Superior temporal gyrus (tissue), 1 donor: Measurements from ENCODE around the gene XPC.
"Not testable (repeated sequence)": the region's sequence is repeated elsewhere in the genome, so short reads cannot be mapped to it uniquely, and the experiment has no call there.

ENCODE experiments used
- DNase-seq: peaks from one replicate; pipeline ENCODE4 v3.0.0-alpha.2; 2016; ENCODE audit errors: extremely low spot score

The XPC gene

DNA sequence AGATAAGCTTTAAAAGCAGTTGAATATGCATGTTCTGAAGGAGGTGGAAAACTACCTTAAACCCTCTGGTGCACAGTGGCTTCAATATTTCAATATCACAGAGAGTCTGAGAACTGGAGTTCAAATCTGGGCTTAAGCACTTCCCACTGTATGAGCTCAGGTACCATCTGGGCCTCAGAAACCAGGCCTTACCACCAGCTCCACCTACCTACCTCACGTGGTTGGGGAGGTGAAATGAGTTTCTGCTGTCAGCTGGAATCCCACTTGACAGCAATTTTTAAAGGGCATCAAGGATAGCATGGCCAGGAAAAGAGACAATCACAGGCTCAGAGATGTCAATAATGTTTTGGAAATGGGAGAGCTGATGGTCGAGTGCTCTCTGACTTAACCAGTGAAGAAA, 58.8 kb downstream of the XPC start:
- no peak for DNase-seq

DNA sequence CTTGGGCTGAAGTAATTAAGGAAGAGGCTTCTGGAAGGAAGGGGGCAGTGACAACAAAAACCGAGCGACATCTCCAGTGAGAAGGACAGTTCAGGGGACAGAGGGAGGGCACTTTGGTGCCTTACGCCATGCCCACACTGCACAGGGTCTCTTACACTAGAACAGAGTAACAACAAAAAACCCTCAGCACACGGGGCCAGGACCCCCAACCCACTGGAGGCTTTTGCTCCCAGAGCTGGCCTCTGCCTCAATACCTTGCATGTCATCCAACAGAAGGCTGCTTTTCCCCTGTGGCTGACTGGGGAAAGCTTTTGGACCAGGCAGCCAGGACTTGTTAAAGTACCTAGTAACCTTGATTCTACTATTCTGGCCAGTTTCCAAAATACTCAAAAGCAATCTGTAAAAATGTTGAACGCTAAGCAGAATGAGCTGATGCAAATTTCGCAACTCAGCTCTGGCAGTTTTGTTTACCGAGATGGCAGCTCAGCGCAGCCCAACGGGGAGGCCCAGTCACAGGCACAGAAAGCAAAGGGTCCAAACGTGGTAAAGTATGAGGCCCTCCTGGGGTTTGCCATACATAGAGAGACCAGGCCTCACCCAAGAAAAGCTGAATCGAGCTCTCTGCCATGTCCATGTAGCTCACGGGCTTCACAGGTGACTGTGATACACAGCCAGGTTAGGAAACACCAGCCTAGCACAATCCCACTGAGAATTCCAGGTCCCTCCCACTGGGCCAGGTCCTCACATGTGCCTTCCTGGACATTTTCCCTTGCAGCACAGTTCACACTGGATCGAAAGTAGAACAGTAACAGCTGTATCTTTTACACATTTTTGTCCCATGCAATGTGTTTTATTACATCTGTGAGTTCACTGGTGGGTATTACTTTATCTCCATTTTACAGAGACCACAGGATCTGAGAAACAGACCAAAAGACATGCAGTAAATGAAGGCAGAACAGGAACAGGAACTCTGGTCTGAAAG, 59.7 kb downstream of the XPC start:
- no peak for DNase-seq

DNA sequence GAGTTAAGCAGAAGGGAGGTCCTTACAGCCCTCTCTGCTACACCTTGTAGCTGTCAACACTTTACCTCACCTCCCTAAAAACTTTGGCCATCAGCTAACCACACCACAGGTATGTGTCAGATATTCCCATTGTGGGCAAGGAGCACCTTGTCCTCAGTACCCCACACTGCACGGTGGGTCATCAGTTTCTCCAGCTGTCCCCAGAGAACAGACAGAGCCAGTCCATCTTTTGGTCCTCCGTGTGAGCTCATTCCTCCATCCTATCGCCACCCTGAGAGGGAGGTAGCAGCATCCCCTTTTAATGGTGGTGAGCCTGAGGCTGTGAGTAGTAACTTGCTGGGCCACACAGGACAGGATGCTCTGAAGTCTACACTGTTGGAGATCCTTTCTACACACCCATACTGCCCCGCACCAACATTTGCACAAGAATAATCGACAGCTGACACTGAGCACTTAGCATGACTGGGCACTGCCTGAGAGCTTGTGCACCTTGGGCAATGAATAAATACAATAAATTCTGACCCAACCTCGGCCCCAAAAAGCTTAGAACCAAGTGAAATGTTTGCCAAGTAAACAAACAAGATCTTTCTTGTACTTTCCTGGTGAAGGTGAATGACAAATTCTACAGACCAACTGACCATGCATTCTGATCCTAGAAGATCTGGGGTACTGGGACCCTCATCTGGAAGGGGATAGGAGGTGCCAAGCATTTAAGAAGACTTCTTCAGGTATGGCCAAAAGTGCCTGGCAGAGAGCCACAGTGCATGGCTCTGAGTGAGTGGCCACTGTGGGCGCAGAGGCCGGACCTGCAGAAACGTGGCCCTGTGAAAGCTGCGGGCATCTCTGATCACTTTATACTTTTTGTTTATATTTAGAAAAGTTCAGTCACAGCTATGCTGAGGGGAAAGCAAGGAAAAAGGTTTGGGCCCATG, 60.7 kb downstream of the XPC start:
- DNase-seq, result no peak

DNA sequence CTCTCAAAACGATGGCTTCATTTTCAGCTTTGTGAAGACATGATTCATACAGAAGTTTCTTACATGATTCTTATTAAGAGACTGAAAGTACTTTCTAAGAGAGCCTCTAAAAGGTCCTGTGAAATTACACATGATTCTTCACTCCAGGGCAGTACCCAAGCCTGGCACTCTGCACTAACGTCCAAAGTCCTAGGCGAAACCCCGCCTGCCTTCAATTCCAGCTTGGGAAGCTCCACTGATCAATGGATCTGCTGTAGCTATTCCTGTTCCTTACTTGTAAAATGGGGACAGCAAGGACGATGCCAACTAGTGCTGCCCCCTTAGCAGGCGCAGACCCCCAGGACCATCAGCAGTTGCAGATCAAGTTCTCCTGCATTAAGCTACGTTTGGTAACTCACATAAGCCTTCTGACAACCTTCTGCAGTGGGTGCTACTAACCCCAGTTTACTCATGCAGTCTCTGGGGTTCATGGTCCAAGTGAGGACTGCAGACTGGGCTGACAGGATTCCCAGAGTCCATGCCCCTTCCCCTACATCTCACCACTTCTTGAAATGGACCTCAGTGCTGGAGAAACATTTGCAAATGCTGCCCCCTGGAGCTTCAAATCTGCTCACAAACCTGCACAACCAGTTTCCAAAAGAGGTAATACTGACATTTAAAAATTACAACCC, 64.3 kb downstream of the XPC start:
- no peak for DNase-seq

DNA sequence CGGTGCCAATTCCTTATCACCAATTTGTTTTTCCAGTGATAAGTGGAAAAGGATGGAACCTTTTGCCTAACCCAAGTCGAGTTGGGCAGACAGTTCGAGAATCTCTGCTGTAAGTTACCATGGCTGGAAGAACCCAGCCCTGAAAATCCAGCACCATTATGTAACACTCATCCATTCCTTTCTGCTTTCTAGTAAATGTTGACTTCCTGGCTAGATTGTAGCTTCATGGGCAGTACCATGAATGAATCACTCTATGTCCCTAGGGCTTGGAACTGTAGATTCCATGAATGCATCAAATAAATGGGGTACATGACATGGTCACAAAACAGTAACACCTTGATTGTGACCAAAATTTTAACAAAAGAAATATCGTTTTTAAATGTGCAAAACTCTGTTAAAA, 67.7 kb downstream of the XPC start:
- DNase-seq, result no peak

DNA sequence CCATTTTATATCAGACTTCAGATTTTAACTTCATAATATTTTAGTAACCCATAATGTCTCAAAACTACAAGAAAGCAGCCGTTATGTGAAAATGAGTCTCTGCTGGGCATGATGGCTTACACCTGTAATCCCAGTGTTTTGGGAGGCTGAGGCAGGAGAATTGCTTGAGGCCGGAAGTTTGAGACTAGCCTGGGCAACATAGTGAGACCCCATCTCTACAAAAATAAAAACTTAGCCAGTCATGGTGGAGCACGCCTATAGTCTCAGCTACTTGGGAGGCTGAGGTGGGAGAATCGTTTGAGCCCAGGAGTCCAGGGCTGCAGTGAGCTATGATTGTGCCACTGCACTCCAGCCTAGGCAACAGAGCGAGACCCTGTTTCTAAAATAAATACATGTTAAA, 68.6 kb downstream of the XPC start:
- not testable (repeated sequence) for DNase-seq

DNA sequence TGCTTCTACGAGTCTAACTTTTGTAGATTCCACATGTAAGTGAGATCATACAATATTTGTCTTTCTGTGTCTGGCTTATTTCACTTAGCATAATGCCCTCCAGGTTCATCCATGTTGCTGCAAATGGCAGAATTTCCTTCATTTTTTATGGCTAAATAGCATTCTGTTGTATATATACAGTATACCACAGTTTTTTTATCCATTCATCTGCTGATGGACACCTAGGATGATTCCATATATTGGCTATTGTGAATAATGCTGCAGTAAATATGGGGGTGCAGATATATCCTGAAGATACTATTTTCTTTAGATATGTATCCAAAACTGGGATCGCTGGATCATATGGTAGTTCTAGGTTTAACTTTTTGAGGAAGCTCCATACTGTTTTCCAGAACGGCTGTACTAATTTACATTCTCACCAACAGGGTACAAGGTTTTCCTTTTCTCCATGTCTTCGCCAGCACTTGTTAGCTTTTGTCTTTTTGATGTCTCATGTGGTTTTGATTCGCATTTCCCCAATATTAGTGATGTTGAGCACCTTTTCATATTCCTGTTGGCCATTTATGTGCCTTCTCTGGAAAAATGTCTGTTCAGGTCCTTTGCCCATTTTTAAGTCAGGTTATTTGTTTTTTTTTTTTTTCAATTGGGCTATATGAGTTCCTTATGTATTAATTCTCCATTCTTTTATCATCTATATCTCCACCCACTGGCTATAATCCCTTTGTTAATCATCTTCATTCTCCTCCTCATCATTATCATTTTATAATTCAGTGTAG, 80.6 kb downstream of the XPC start:
- no peak for DNase-seq

DNA sequence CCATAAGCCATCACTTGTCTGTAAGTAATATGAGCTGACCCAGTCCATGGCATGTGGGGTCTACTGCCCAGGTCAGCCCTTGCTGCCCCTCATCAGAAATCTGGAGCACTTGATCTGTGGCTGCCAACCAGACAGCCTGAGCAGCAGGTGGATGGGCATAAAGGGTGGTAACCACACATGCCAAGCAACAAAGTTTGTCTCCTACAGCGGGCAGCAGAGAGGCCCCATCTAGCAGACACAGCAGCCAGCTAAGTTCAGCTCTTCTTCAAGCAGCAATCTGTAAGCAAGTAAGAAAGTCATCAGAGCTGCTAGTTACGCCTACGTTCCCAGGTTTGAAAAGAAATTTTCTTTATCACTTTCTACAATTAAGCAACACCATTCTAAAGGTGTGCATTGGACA, 81.7 kb downstream of the XPC start:
- no peak for DNase-seq
